HL-60 (cell line): ENCODE data around the gene CARD19.

Experiments used
- DNase-seq, 2 experiments: peaks; one replicate each; pipeline ENCODE4 v3.0.0-alpha.2; 2010 to 2020; ENCODE audit warnings: low read depth in 1 of 2, low spot score in 1 of 2
- H3K27ac ChIP-seq: fragments of 250-450 bp; sonication (Bioruptor Pico); replicated peaks from 2 replicates; pipeline ENCODE4 v1.5.1; 2020; ENCODE audit warnings: mild to moderate bottlenecking, moderate library complexity
- H3K27me3 ChIP-seq: fragments of 250-450 bp; sonication (Bioruptor Pico); 2 replicates; pipeline ENCODE4 v1.5.1; 2021; ENCODE audit warnings: mild to moderate bottlenecking, moderate library complexity; ENCODE audit not compliant: insufficient read depth, poor library complexity, severe bottlenecking
- H3K4me3 ChIP-seq: replicated peaks from 2 replicates; pipeline ENCODE4 v1.5.1; 2011; ENCODE audit warnings: mild to moderate bottlenecking, control low read depth, low read length; ENCODE audit not compliant: insufficient read depth
- GABPA ChIP-seq: IDR thresholded peaks from 2 replicates; pipeline ENCODE4 v1.6.1; 2012; ENCODE audit warnings: low read depth
- POLR2AphosphoS5 ChIP-seq: IDR thresholded peaks from 2 replicates; pipeline ENCODE4 v1.6.1; 2012; ENCODE audit warnings: low read depth
- SPI1 ChIP-seq: IDR thresholded peaks from 2 replicates; pipeline ENCODE4 v1.6.1; 2012; ENCODE audit warnings: low read depth, mild to moderate bottlenecking, borderline replicate concordance
- TF ChIP-seq, protein P1 (sequence below): IDR thresholded peaks from 2 replicates; pipeline ENCODE4 v1.6.1; 2012; ENCODE audit warnings: low read depth; ENCODE audit not compliant: insufficient replicate concordance
- TF ChIP-seq, protein P2 (sequence below): IDR thresholded peaks from one replicate; pipeline ENCODE4 v1.5.1; 2011; ENCODE audit warnings: low read length, control low read depth, inconsistent platforms; ENCODE audit not compliant: insufficient read depth

Gene CARD19

DNA sequence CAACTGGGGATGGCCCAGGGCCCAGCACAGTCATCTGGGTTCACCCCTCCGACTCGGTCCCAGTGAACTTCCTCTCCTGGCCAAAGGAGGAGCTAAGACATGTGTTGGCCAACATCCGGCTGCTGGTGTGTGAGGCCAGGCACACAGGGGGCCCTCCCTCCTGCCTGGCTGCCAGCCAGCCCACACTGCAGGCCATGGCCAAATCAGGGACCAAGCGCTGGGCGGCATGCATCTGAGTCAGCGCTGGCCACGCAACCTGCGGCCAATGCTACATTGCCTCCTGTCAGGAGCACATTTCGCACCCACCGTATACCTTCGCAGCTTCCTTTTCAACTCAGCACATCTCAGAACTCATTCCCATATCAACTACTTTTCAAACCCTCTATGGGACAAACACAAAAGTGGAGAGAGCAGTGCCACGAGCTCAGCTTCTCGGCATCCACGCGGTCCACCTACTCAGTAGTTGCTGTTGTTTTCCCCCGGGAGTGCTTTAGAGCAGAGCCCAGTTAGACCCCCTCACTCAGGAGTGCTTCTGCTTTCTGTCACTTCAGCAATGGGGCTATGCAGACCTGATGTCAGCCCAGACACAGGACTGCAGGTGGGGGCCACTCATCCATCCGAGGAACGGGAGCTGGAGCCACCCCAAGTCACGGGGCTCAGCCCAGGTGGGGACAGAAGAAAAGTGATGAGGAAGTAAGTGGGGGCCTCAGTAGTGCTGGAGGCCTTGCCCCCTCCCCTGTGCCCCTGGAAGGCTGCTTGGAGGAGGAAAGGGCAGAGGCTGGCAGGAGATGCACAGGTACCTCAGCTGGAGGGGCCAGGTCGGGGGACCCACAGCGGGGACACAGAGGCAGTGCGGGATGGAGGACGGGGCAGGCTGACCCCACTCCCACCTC is 24.2 kb downstream of the CARD19 start:
- peak; percentile 75 for TF ChIP-seq GABPA
- TF ChIP-seq POLR2AphosphoS5 = peak; percentile 96
- TF ChIP-seq SPI1 = peak; percentile 93
- TF ChIP-seq, protein P1, sequence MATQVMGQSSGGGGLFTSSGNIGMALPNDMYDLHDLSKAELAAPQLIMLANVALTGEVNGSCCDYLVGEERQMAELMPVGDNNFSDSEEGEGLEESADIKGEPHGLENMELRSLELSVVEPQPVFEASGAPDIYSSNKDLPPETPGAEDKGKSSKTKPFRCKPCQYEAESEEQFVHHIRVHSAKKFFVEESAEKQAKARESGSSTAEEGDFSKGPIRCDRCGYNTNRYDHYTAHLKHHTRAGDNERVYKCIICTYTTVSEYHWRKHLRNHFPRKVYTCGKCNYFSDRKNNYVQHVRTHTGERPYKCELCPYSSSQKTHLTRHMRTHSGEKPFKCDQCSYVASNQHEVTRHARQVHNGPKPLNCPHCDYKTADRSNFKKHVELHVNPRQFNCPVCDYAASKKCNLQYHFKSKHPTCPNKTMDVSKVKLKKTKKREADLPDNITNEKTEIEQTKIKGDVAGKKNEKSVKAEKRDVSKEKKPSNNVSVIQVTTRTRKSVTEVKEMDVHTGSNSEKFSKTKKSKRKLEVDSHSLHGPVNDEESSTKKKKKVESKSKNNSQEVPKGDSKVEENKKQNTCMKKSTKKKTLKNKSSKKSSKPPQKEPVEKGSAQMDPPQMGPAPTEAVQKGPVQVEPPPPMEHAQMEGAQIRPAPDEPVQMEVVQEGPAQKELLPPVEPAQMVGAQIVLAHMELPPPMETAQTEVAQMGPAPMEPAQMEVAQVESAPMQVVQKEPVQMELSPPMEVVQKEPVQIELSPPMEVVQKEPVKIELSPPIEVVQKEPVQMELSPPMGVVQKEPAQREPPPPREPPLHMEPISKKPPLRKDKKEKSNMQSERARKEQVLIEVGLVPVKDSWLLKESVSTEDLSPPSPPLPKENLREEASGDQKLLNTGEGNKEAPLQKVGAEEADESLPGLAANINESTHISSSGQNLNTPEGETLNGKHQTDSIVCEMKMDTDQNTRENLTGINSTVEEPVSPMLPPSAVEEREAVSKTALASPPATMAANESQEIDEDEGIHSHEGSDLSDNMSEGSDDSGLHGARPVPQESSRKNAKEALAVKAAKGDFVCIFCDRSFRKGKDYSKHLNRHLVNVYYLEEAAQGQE = no peak
- TF ChIP-seq, protein P2, sequence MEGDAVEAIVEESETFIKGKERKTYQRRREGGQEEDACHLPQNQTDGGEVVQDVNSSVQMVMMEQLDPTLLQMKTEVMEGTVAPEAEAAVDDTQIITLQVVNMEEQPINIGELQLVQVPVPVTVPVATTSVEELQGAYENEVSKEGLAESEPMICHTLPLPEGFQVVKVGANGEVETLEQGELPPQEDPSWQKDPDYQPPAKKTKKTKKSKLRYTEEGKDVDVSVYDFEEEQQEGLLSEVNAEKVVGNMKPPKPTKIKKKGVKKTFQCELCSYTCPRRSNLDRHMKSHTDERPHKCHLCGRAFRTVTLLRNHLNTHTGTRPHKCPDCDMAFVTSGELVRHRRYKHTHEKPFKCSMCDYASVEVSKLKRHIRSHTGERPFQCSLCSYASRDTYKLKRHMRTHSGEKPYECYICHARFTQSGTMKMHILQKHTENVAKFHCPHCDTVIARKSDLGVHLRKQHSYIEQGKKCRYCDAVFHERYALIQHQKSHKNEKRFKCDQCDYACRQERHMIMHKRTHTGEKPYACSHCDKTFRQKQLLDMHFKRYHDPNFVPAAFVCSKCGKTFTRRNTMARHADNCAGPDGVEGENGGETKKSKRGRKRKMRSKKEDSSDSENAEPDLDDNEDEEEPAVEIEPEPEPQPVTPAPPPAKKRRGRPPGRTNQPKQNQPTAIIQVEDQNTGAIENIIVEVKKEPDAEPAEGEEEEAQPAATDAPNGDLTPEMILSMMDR = no peak
- no peak overlapping the region; the same call in 1 of the 2 replicates for H3K4me3 ChIP-seq
- H3K27me3 ChIP-seq = no peaks in the 10 kb centered on the region
- DNase-seq = peak; percentile 93 to 99
- H3K27ac ChIP-seq = peak overlapping the region; percentile 88

DNA sequence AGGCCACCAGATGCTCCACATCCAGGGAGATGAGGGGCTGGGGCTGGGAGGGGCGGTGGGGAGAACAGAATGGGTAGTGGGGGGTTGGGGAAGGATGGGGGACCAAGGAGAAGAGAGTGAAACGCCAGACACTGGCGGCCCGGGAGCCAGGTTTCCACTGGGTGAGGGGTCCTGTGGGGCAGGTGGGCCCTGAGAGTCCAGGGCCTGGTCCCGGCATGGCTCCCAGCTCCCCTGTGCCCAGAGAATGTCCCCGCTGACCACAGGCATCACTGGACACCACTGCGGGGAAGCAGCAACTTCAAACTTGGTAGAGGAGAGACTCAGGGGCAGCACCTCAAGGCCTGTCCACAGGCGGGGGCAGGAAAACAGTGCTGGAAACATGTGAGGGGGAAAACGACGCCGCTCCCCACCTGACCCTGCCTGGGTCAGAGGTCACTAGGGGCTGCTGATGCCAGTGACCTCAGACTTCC is 24.9 kb downstream of the CARD19 start:
- Histone ChIP-seq H3K4me3 (no peak overlapping the region; the same call in 1 of the 2 replicates), H3K27me3 (no peaks in the 10 kb centered on the region), H3K27ac (peak overlapping the region; percentile 88)
- DNase-seq = no peak
- TF ChIP-seq, protein P2 = no peak
- TF ChIP-seq, protein P1 = no peak
- no peak for TF ChIP-seq POLR2AphosphoS5
- TF ChIP-seq GABPA = no peak
- TF ChIP-seq SPI1 = no peak

DNA sequence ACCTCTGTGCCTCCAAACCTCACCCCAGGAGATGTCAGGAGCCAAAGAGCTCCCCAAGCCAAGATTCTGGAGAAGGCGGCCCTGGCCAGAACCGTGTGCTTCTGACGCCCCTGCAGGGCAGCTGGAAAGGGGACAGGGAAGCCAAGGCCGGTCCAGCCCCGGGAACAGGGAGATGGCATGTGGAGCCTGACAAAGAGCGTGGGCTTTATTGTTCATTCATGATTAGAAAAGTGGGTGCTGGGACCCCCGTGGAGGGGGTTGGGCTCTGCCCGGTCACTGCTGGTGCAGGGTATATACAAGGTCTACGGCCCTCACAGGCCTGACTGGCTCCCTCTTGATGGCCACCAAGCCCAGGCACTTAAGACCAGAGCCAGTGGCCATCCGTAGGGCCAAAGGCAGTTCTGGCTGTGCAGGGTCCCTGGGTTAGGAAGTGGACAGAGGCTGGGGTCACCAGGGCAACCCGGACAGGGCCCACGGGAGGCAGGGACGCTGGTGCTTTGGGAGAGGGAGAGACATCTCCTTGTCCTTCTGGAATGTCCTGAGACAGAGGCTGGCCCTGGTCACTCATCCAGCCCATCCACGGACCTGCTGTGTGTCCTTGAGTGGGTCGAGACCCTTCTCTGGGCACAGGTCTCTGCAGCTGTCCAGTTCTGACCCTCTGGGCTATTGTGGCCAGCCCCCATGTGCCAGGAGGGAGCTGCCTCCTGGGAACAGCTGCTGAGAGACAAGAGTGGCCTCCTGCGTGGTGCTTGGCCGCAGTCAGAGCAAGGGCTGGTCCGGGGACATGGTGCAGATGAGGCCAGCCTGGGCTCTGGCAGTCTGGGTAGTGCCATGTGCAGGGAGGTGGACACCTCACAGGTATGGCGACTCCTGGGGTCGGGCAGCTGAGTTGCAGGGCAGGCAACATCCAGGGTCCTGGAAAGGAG is 25.6 kb downstream of the CARD19 start:
- Histone ChIP-seq H3K4me3 (no peak overlapping the region), H3K27me3 (no peaks in the 10 kb centered on the region), H3K27ac (peak overlapping the region; percentile 88)
- TF ChIP-seq, protein P1 = no peak
- TF ChIP-seq, protein P2 = no peak
- TF ChIP-seq POLR2AphosphoS5 (no peak), GABPA (no peak), SPI1 (no peak)
- no peak for DNase-seq
